NCI-H2029 (cell line): ENCODE measurements around the gene FAF2.
"Not testable (repeated sequence)": the region's sequence is repeated elsewhere in the genome, so short reads cannot be mapped to it uniquely, and the experiment has no call there.

Experiments
- DNase-seq: peaks from one replicate; lab custom pipeline; 2025; lab: John Stamatoyannopoulos, UW

Gene FAF2, protein sequence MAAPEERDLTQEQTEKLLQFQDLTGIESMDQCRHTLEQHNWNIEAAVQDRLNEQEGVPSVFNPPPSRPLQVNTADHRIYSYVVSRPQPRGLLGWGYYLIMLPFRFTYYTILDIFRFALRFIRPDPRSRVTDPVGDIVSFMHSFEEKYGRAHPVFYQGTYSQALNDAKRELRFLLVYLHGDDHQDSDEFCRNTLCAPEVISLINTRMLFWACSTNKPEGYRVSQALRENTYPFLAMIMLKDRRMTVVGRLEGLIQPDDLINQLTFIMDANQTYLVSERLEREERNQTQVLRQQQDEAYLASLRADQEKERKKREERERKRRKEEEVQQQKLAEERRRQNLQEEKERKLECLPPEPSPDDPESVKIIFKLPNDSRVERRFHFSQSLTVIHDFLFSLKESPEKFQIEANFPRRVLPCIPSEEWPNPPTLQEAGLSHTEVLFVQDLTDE

DNA sequence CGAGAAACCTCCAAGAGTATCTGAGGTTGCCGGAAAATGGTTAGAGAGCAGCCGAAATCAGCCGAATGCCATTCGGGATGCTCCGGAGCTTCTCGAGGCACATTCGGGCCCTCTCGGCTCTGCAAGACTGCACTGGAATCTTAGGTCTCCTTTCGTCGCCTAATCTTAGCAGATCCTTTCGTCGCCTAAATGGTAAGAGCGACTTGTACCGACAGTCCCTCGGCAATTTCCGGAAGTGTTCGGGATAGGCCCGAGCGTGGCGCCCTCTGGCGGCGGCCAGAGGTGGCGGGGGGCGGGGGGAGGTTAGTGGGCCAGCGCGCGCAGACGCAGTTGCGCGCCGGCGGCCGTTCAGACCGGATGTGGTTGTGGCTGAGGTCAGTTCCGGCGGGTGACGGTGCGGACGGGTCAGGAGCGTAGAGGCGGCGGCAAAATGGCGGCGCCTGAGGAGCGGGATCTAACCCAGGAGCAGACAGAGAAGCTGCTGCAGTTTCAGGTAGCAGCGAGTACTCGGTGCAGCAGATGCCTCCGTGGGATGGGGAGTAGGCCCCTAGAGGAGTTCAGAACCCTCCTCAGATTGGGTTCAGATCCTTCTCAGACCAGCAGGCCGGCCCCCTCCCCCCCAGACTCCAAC, at the start of gene FAF2:
FAF2 (plus strand) TSS at position 408 of the 631 bp plus-strand sequence; CDS start at position 431, 23 bp downstream.
- peak; percentile 93 for DNase-seq

DNA sequence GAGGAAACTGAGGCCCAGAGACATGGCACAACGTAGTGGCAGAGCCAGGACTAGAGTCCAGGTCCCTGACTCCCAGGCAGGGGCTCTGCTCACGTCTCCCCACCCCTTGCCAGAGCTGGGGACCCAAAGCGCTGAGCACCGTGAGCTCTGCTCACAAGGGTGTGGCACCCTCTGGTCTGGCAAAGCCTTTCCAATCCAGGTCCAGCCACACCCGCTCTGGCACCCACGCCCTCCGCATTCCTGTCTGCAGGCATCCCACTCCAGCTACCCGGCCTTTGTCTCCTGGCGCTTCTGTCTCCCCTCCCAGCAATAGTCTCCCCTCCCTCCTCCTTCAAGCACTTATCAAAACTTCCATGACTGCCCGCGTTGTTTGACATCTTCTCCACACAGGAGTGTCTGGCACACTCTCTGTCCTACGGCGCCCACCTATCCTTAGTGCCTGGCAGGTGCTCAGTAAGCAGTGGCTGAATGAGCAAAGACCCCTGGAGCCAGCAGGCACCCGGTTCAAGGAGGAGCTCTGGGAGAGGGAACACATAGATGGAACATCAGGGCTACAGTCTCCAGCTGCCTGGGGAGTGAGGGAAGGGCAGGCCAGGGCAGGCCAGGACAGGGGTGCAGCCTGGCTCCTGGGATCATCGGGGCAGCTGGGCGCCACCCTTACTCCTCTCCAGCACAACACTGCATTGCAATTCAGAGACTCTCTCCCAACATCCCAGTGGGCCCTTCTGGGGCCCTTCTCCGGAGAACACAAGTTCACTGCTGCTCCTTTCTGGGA, 47.6 kb upstream of the FAF2 start:
- no peak for DNase-seq

DNA sequence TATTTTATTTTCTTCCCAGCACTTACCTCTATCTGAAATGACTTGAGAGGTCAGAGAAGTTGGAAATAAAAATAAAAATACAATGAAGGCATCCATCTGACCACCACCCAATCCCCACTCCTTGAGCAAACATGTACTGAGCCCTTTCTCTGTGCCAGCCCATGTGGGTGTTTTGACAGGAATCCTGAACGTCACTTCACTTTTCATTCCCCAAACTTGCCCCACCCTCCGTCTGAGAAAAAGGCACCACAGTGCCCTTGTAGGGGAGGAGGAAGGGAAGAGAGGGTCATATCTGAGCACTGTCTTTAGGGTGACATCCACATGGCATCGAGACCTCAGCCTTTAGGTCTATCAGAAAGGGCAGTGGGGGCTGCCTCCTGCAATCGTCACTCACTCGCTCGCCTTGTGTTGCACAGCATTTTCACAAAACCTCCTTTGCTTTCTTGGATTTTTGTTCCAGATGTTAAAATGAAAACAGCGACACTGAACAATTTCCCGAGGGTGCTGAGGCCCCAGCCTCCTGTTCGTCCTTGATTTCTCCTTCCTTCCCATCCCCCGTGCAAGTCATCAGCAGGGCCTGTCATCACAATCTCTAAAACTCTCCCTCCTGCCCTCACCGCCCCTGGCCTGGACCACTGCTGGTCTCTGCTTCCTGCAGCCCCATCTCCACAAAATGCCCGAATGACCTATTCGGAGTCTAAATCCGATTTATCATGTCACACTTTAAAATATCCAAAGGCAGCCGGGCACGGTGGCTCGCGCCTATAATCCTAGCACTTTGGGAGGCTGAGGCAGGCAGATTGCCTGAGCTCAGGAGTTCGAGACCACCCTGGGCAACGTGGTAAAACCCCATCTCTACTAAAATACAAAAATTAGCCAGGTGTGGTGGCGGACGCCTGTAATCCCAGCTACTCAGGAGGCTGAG, 46.6 kb upstream of the FAF2 start:
- no peak for DNase-seq

DNA sequence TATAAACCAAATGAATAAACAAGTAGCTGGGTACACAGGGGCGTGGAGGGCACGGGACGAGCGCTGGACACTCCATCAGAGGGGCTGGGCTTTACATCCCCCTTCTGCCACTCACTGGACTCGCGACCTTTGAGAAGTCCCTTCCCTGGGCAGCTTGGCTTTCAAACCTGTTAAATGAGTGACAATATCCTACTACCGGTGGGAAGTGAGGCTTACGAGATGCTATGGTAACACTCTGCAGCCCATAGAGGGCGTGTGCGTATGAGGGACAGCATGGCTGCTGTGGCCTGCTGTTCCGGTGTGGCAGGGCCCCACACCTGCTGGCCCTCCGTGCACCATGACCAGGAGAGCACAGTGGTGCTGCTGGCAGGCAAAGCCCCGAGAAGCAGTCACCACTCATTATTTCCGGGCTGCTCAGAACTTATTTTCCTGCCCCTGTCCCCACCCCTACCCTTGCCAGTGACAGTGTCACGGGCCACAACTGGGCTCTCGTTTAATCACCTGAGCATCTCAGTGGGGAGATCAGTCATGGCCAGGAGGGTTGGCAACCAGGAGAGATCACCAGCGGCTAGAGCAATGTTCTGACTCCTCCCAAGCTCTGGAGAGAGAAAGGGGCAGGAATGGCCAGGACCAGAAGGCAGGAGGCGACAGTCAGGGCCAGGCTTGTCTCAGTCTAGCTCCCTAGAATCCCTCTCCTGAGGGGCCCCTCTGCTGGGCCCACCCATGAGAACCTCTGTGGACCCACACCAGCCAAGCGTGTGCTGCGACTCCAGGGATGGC, 42.3 kb upstream of the FAF2 start:
- DNase-seq = no peak

DNA sequence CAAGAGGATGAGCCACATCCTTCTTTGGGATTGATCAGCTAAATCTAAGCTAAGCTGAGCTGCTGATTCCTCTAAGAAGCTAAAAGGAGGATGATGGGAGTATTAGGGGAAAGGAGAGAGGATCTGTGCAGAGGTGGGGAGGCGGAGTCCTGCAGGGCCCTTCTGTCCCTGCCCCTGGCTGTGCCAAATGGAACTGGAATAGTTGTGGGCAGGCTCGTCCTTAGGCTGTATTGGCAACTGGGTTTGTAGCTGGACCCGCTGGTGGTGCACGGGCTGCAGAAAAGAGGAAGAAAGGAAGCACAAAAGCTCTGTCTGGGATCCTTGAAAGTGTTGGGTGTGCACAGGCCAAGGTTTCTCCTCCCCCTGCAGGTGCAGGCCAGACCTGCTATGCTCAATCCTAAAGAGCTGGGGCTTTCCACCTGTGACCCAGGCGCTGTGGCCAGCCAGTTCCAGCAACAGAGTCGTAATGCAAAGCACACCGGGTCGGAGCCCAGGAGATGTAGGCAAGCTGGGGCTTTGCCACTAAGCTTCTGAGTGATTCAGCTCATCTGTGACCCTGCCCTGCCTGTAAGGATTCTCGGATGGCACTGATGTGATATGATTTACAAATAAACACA, 41.6 kb upstream of the FAF2 start:
- DNase-seq = no peak

DNA sequence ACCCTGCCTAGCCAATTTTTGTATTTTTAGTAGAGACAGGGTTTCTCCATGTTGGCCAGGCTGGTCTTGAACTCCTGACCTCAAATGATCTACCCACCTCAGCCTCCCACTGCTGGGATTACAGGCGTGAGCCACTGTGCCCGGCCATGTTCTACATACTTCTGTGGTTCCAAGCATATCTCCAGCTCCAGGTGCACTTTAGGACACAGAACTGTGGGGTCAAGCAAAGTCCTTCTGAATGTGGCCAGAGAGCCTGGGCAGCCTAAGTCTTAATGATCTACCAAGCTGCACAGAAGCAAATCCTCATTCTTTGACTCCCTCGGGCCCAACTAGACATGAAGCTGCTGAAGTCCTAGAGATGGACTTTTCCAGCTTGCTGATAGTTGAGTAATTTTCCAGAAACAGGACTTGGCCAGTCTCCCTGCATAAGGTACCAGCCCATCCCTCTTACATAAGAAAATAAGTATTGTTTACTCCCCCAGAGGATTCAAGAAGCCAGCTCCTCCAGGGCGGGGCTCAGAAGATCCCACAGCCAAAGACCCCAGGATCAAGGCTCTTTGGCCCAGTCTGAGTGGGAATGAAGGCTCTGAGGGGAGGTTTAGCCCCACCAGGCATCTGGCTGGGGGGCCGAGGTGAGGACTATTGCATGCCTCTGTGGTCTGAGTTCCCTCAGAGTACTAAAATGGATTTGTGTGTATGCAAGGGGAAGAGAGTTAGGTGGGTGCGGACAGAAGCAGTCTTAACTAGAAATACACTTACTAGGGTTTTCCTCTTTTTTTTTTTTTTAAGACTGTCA, 40.5 kb upstream of the FAF2 start:
- DNase-seq = no peak

DNA sequence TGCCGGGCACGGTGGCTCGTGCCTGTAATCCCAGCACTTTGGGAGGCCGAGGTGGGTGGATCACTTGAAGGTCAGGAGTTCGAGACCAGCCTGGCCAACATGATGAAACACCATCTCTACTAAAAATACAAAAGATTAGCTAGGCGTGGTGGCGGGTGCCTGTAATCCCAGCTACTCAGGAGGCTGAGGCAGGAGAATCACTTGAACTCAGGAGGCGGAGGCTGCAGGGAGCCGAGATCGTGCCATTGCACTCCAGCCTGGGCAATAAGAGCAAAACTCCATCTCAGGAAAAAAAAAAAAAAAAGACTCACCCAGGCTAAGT, 40.0 kb upstream of the FAF2 start:
- DNase-seq = not testable (repeated sequence)

DNA sequence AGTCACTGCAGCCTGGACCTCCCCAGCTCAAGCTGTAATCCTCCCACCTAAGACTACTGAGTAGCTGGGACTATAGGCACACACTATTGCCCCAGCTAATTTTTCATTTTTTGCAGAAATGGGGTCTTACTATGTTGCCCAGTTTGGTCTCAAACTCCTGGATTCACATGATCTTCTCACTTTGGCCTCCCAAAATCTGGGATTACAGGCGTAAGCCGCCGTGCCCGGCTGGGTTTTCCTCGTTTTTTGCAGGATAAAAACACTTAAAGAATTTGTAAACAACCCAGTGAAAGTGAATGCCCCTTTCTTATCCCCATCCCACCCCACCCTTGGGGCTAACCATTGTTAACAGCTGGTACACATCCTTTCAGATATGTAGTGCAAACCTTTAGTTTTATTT, 39.6 kb upstream of the FAF2 start:
- no peak for DNase-seq

DNA sequence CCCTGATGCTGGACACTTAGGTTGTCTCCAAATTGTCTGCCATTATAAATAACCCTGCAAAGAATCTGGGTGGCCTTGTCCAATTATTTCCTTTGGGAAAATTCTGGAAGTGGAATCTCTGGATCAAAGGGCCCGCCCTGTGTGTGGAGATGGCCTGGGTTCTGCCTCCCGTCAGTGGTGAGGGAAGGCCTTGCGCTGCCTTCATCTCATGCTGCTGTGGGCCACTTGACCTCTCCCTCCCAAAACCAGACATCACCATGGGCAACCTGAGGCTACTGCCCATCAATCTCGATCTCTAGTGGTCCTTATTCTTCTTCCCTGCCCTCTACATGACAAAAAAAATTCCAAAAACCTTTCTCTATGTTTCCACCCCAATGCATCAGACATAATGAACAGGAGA, 38.4 kb upstream of the FAF2 start:
- no peak for DNase-seq

DNA sequence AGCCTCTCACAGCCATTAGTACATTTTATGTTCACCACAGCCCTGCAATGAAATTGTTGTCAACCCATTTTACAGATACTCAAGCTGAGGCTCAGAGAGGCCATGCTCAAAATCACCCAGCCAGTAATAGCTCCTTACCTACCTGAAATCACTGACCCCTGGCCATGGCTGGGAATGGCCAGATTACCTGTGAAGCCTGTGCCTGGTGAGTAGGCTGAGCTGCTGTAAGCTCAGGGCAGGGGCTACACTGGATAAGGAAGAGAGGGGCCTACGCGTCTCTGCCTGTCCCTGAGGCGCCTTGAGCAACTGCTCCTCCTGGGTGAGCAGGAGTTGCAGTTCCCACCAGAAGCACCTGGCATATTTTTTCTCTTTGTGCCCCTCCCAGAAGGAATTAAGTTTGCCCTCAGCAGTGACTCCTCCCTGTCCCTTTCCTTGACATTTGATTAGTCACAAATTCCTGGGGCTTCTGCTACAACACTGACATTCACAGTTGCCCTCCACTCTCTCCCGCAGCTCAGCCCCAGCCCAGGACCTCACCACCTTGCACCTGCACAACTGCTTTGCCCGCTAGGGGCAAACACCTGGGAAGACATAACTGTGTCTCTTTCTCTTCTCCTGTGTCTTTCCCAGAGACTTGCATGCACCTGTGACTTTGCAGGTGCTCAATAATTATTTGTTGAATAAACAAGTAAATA, 37.6 kb upstream of the FAF2 start:
- no peak for DNase-seq

DNA sequence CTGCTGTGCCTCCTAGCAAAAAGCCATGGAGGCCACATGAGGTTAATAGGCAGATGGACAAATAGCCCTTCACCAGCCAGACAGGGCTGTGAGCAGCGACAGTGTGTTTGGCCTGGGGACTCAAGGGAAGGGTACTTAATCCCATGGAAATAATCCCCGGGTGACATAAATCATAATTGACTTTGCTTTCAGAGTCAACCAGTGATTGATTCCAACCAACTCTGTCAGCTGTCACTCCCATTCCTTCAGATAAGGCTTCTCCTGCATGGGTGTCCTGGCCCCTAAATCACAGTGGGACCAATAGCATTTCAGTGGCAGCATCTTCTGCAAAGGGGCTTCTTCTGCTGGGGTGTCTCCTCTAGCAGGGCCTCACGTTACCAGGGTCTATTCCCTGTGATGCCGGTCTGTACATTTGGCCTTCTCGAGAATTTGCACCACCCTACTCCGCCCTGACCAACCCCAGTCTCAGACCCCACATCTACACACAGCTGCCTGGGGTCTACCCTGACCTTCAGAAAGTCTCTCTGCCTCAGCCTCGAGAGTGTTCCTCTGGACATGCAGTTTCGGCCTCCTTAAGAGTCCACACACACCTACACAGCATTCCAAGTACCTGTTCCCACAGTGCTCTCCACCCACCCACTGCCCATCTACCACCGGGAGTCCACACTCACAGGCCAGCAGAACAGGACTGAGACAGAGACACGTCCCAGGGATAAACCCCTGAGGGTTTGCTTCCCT, 35.5 kb upstream of the FAF2 start:
- no peak for DNase-seq

DNA sequence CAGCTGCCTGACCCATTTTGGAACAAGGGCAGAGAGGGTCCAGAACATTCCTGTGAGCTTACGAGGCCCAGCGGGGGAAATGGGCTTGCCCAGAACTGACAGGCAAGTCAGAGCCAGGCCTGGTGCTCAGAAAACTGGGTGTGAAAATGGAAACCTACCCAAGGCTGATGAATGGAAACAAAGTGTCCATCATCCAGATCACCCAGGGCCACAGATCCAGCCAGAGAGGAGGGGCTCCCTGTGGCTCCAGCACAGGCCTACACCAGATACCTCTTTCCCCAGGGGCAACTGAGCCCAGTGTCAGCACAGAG, 35.0 kb upstream of the FAF2 start:
- DNase-seq = no peak

DNA sequence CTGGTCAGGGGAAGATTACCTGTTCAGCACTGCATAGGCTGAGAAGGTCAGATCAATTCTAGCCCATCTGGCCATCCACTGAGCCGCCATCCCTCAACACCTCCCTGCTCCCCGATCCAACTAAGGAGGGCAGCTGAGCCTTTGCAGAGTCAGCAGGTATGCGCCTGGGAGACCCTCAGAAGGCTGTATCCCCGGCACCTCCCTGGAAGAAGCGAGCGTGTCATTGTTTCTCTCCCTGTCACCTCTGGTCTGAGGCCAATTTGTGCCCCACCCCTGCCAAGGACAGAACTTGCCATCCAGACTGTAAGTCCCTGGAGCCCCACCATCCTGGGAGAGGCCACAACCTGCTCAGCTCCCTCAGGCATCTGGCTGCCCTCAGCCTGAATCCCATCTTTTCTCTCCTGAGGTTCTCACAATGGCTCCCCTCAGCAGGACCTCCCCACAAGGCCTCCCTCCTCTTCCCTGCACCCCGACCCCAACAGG, 34.4 kb upstream of the FAF2 start:
- no peak for DNase-seq

DNA sequence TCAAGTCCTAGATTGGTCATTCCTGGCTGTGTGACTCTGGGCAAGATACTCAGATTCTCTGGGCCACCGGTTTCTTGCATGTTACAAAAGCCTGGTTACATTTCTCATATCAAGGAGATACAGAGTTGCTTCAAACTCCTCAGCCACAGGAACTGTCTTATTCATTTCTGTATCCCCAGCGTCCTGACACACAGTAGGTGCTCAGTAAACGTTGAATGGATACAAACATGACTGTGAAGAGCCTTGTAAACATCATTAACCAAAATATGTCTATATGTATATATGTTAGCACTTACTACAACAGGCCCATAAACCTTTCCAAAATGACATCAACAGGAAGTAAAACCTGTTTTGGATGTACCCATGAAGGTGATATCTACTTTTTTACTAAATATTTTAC, 33.5 kb upstream of the FAF2 start:
- no peak for DNase-seq

DNA sequence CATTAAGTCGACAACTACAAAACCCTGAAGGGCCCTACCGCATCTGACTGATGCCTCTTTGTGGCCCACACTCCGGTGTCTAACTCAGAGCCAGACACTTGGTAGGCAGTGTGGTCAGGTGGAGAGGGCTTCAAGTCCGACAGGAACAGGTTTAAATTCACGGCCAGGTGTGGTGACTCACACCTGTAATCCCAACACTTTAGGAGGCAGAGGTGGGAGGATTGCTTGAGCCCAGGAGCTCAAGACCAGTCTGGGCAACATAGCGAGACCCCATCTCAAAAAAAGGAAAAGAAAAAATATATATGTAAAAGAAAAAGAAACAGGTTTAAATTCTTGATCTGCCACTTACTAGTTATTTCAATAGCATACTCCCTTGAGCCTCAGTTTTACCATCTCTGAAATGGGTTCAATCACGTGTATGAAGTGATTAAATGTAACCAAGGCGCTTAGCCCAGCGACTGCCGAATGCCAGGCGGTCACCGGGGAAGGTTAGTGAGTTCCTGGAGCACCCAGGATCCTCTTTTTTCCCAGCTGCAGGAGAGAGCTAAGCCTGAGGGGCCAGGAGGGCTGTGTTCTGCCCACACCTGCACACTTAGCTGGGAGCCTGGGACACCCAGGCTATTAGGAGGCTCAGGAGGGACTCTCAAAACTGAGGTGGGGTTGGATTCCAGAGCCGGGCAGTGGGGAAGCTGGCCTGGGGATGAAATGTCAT, 32.8 kb upstream of the FAF2 start:
- DNase-seq = no peak

DNA sequence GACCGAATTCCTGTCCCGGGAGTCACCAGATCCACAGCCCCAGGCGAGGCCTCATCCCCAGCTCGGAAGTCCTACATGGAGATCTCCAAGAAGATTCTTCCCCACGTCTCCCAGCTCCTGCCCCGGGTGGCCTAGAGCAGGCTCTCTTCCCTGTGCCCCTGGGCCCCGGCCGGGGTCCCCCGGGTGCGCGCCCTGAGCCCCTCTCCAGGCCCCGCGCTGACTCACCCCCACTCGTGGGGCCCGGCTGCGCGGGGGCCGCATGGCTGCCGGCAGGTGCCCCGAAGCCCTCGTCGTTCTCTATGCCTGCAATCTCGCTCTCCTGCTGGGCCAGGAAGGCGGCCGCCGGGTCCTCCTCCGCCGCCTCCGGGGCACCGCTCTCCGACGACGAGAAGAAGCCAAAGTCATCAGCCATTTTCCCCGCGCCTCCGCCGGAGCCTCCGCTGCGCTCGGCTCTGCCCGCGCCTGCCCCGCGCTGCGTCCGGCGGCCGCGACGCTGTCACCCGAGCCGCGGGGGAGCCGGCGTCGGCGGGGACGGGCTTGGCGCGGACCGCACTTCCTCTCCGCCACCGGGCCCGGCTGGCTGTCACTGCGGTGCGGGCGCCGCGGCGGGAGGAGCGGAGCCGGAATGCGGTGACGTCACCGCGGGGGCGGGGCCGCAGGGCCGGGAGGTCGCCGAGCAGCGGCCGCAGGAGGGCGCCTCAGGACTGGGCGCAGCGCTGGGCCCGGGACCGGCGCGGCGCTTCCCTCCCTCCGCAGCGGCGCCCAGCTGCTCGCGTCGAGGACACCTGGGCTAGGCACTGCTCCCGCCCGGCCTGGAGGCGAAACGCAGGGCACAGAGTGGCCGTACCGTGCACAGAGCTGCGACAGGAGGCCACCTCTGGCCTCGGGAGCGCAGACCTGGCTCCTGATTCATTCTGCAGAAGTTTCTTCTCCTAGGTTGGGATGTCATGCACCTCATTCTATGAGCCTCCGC, 31.9 kb upstream of the FAF2 start, which contains the start of gene CLTB:
CLTB (minus strand) TSS at position 588 of the 973 bp plus-strand sequence; CDS start at position 412, 176 bp downstream.
- DNase-seq = peak; percentile 86
